Lower lobe of right lung (tissue), 2 donors: ENCODE results near the gene SKAP1. TPM values are rescaled to one million over a fixed set of nuclear protein-coding genes. Genes with fewer than 3 reads are reported as not detected.
"Not testable (repeated sequence)": the region's sequence is repeated elsewhere in the genome, so short reads cannot be mapped to it uniquely, and the experiment has no call there.

Experiments used
- ATAC-seq, 2 donors: fragments of 200-7000 bp; cut with Tn5 transposase; one replicate each; pipeline ENCODE4 v1.9.1; 2020 to 2022; ENCODE audit warnings: mild to moderate bottlenecking in 2 of 2, moderate library complexity in 2 of 2
- DNase-seq: peaks from one replicate; pipeline ENCODE4 v3.0.0-alpha.2; 2020
- H3K27ac ChIP-seq: fragments of 200-600 bp; one replicate; pipeline ENCODE4 v1.8.0; 2022
- H3K27me3 ChIP-seq: fragments of 200-600 bp; one replicate; pipeline ENCODE4 v1.8.0; 2022; ENCODE audit warnings: low read depth
- H3K36me3 ChIP-seq: fragments of 200-600 bp; one replicate; pipeline ENCODE4 v1.8.0; 2022; ENCODE audit warnings: mild to moderate bottlenecking
- H3K4me1 ChIP-seq: fragments of 200-600 bp; one replicate; pipeline ENCODE4 v1.8.0; 2022
- H3K4me3 ChIP-seq: fragments of 200-600 bp; one replicate; pipeline ENCODE4 v1.8.0; 2022; ENCODE audit warnings: mild to moderate bottlenecking
- H3K9me3 ChIP-seq: fragments of 200-600 bp; one replicate; pipeline ENCODE4 v1.8.0; 2022
- intact Hi-C: fragments of 100-400 bp; cut with DNase I; formaldehyde crosslinking; loops from one replicate; pipeline ENCODE4 v1.11.0; 2022
- total RNA-seq: library from RNA; stranded (reverse); fragmentation: NEBNext Ultra II Directional; extraction: Animal tissue kit (Norgen Biotek cat#: 25700); gene quantifications from one replicate; pipeline ENCODE4 v1.2.1, GENCODE V29; 2021
- TF ChIP-seq, protein P1 (sequence below): fragments of 200-600 bp; IDR thresholded peaks from one replicate; pipeline ENCODE4 v1.8.0; 2022; ENCODE audit warnings: antibody characterized with exemption, mild to moderate bottlenecking
- donor health status: DM: no; HTN: yes; CAD: no; lungs with severe emphysema.

The SKAP1 gene
- total RNA-seq, 1 donor from 2014 or later, result 6.4 TPM

- H3K36me3 ChIP-seq, result no peaks in the 10 kb centered on the region
- ATAC-seq, result peak in 1 of 2 donors; percentile 25
Measured at GRCh38 chr17:48456589-48456988, 26.6 kb upstream of the SKAP1 start.

DNA sequence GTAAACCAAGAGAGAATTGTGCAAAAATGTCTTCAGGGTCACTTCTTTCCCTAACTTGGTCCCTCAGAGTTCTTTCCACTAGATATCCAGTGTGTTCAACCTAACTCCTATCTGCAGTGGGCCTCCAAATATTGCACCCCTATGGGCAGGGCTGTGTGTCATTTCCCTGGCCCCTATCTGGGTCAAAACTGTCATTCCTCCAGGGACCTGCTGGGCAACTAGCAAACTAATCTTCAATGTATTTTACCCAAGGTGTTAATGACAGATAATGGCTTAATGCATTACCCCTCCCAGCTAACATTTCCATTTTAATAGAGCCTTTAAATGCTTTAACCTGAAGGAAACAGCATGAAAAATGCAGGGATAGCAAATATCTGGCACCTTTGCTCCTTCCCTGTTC, 25.8 kb upstream of the SKAP1 start:
- Histone ChIP-seq H3K27ac (no peak overlapping the region), H3K27me3 (peaks cover 15% of the 10 kb centered on the region), H3K36me3 (no peaks in the 10 kb centered on the region), H3K4me3 (no peak overlapping the region), H3K4me1 (peaks cover 10% of the 10 kb centered on the region), H3K9me3 (peaks cover 3% of the 10 kb centered on the region)
- TF ChIP-seq, protein P1, sequence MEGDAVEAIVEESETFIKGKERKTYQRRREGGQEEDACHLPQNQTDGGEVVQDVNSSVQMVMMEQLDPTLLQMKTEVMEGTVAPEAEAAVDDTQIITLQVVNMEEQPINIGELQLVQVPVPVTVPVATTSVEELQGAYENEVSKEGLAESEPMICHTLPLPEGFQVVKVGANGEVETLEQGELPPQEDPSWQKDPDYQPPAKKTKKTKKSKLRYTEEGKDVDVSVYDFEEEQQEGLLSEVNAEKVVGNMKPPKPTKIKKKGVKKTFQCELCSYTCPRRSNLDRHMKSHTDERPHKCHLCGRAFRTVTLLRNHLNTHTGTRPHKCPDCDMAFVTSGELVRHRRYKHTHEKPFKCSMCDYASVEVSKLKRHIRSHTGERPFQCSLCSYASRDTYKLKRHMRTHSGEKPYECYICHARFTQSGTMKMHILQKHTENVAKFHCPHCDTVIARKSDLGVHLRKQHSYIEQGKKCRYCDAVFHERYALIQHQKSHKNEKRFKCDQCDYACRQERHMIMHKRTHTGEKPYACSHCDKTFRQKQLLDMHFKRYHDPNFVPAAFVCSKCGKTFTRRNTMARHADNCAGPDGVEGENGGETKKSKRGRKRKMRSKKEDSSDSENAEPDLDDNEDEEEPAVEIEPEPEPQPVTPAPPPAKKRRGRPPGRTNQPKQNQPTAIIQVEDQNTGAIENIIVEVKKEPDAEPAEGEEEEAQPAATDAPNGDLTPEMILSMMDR, result no peak
- DNase-seq (no peak), ATAC-seq (no peak)
- intact Hi-C loops, result no loop called here

More at GRCh38 chr17:48456589-48456988, 26.6 kb upstream of the SKAP1 start:
- Histone ChIP-seq H3K27ac (no peak overlapping the region), H3K27me3 (peaks cover 18% of the 10 kb centered on the region), H3K4me1 (peaks cover 10% of the 10 kb centered on the region), H3K9me3 (peaks cover 3% of the 10 kb centered on the region), H3K4me3 (no peak overlapping the region)
- TF ChIP-seq, protein P1, result no peak
- intact Hi-C loops, result no loop called here
- DNase-seq, result no peak

DNA sequence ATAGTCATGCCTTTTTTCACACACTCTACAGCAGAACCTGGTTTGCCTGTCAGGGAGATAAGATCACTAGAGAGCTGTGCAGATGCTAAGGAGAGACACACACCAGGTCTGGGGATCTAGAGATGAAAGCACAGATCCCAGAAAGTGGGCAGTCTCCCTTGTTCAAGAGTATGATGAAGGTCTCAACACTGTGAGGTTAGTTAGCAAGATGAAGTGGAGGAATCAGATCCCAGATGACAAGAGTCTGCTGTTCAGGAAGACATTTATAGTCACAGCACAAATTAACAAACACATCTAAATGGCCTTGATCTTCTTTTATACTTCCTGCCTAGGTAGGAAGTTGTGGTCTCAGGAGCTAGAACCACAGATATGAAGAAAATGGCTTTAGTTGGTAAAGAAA, 23.4 kb upstream of the SKAP1 start:
- intact Hi-C loops, result no loop called here
- Histone ChIP-seq H3K36me3 (no peaks in the 10 kb centered on the region), H3K4me3 (no peak overlapping the region), H3K27me3 (peaks cover 12% of the 10 kb centered on the region), H3K27ac (no peak overlapping the region), H3K9me3 (peaks cover 3% of the 10 kb centered on the region), H3K4me1 (peaks cover 10% of the 10 kb centered on the region)
- ATAC-seq (no peak), DNase-seq (no peak)
- TF ChIP-seq, protein P1, result no peak

DNA sequence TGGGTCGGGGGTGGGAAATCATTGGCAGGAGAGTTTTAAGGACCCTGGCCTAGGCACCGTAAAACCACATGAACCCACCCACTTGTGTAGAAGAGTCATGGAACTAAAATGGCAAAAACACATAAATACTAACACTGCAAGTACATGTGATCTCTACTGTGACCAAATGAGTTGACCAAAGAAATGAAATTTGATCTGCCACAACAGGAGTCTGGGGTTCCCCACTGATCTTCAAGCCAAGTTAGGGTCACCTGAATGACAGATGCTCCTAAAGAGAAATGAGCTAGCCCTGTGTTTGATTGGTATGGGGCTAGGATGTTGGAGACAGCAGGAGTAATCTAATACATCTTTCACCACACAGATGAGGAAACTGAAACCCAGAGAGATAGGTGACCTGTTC, 21.5 kb upstream of the SKAP1 start:
- DNase-seq, result no peak
- Histone ChIP-seq H3K27ac (no peak overlapping the region), H3K4me1 (no peaks in the 10 kb centered on the region), H3K4me3 (no peak overlapping the region), H3K36me3 (no peaks in the 10 kb centered on the region), H3K9me3 (peaks cover 3% of the 10 kb centered on the region), H3K27me3 (peaks cover under 1% of the 10 kb centered on the region)
- TF ChIP-seq, protein P1, result no peak
- intact Hi-C loops, result no loop called here
- ATAC-seq, result no peak

DNA sequence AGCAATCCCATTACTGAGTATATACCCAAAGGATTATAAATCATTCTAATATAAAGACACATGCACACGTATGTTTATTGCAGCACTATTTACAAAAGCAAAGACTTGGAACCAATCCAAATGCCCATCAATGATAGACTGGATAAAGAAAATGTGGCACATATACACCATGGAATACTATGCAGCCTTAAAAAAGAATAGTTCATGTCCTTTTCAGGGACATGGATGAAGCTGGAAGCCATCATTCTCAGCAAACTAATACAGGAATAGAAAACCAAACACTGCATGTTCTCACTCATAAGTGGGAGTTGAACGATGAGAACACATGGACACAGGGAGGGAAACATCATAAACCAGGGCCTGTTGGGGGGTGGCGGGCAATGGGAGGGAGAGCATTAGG, 19.3 kb upstream of the SKAP1 start:
- H3K4me1 ChIP-seq, H3K4me3 ChIP-seq, DNase-seq, H3K9me3 ChIP-seq, H3K36me3 ChIP-seq, H3K27me3 ChIP-seq, H3K27ac ChIP-seq, ATAC-seq, intact Hi-C loops: not testable (repeated sequence)

DNA sequence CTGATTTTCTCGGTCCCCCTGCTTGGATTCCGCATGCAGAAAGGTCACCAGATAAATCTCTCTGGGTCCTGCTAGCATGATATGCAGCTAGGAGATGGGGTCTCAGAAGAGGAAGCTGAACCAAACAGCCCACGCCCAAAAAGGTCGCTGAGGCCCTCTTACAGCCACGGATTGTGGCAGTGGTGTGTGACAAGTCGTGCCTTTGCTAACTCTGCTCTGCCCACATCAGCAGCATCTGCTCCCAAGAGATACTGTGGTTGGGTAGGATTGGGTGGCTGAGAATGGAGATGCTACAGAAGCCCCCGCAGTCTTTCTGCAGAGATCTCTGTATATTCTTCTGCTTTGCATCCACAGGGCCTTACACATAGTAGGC, 15.2 kb upstream of the SKAP1 start:
- intact Hi-C loops, result no loop called here
- TF ChIP-seq, protein P1, result no peak
- Histone ChIP-seq H3K4me1 (peaks cover 9% of the 10 kb centered on the region), H3K9me3 (no peaks in the 10 kb centered on the region), H3K4me3 (no peak overlapping the region), H3K27ac (no peak overlapping the region), H3K36me3 (no peaks in the 10 kb centered on the region), H3K27me3 (no peaks in the 10 kb centered on the region)
- ATAC-seq, result no peak
- DNase-seq, result no peak
